Ovary (tissue), 9 donors: Measurements from ENCODE around the gene MAP1LC3B2. TPM values are rescaled to one million over a fixed set of nuclear protein-coding genes. Genes with fewer than 3 reads are reported as not detected.

ENCODE experiments used
- DNase-seq, 5 donors: peaks; one replicate each; pipeline ENCODE4 v3.0.0-alpha.2; 2019 to 2020
- H3K27ac ChIP-seq, 2 donors: fragments of 200-600 bp; one replicate each; pipeline versions ENCODE4 v1.5.1 to v1.8.0; 2019 to 2022
- H3K27me3 ChIP-seq: fragments of 200-600 bp; one replicate; pipeline ENCODE4 v1.8.0; 2022
- H3K36me3 ChIP-seq: fragments of 200-600 bp; sonication (generic); one replicate; pipeline ENCODE4 v1.5.1; 2019
- H3K4me1 ChIP-seq: one replicate; pipeline ENCODE4 v1.8.1; 2013; ENCODE audit warnings: mild to moderate bottlenecking, moderate library complexity; ENCODE audit not compliant: insufficient read depth
- H3K4me3 ChIP-seq: fragments of 200-600 bp; sonication (generic); one replicate; pipeline ENCODE4 v1.5.1; 2017
- H3K9me3 ChIP-seq, 2 donors: fragments of 200-600 bp in 1 of 2; sonication (generic) in 1 of 2; one replicate each; pipeline versions ENCODE4 v1.5.1 to v1.8.1; 2013 to 2019; ENCODE audit warnings: mild to moderate bottlenecking in 1 of 2, moderate library complexity in 1 of 2
- CTCF ChIP-seq, 3 donors: fragments of 450-650 bp in 2 of 3; fragments of 200-600 bp in 1 of 3; IDR thresholded peaks; one replicate each; pipeline versions ENCODE4 v1.5.1 to v1.8.0; 2016 to 2022; ENCODE audit warnings: antibody characterized with exemption in 3 of 3, mild to moderate bottlenecking in 1 of 3
- EP300 ChIP-seq: sonication (generic); formaldehyde crosslinking; IDR thresholded peaks from one replicate; pipeline ENCODE4 v1.6.1; 2017; ENCODE audit warnings: antibody characterized with exemption
- POLR2A ChIP-seq: fragments of 450-650 bp; IDR thresholded peaks from one replicate; pipeline ENCODE4 v1.6.1; 2017; ENCODE audit warnings: antibody characterized with exemption, mild to moderate bottlenecking, moderate library complexity
- WGBS, 3 donors: extraction: QIAGEN DNeasy Blood & Tissue Kit in 1 of 3; methylation state at CpG; one replicate each; pipeline versions ENCODE4 v1.1.5 to v1.1.7; 2013 to 2017; 5-methylcytosine and 5-hydroxymethylcytosine counted together
- intact Hi-C, 4 donors: fragments of 100-400 bp; cut with DNase I; formaldehyde crosslinking; loops; one replicate each; pipeline versions ENCODE4 v1.11.0 to v1.15.1; 2022 to 2023
- polyA plus RNA-seq, 2 donors: library from polyadenylated mRNA; stranded (reverse); fragments of 200-250 nt in 1 of 2; fragments of 350-450 nt in 1 of 2; fragmentation: Illumina TruSeq in 1 of 2; extraction: RNeasy Lipid Tissue Mini Kit (QIAGEN cat#74804) in 1 of 2; gene quantifications; one replicate each; pipeline ENCODE4 v1.2.3, GENCODE V29; 2013 to 2014
- total RNA-seq, 7 donors: library from RNA; depleted of rRNA in 2 of 7; stranded (reverse); fragments of >200 nt in 2 of 7; fragmentation: NEBNext Ultra II Directional in 3 of 7; extraction: Animal tissue kit (Norgen Biotek cat#: 25700) in 3 of 7; gene quantifications; one replicate each; pipeline versions ENCODE4 v1.1.0 to v1.2.4, GENCODE V29; 2016 to 2023
- donor health status: DM: no; HTN: no; CAD: no; lungs with moderate emphysema.
- donor health status: DM: no; HTN: no; CAD: no.
- donor health status: Bipolar disorder and iron deficiency.
- donor health status: DM: yes; HTN: yes; CAD: no.
- donor health status: DM: no; HTN: no; CAD: no.
- donor health status: DM: yes; HTN: yes; CAD: no.

Gene MAP1LC3B2
- total and polyA plus RNA-seq, 9 donors: 0.80 to 9.9 (median 3.1) TPM

- Histone ChIP-seq H3K4me3 (peak overlapping the region; percentile 67), H3K36me3 (no peaks in the 10 kb centered on the region), H3K4me1 (peaks cover 9% of the 10 kb centered on the region), H3K27ac (peak overlapping the region in 1 of 2 donors; percentile 79), H3K9me3 (no peaks in the 10 kb centered on the region), H3K27me3 (no peaks in the 10 kb centered on the region)
- 10 to 13% (median 11%) methylated on average over 5 of the region's 5 CpGs for WGBS, 3 donors
- TF ChIP-seq EP300 (no peak), CTCF (IDR thresholded peaks at IDR 0.05) (no peak), POLR2A (no peak)
- intact Hi-C loops: loop anchor here in 1 of 4 donors (5.0 to 10.0 kb wide), 2 partner anchors 47 to 230 kb away; no protein-coding TSS in a partner anchor
- peak in 3 of 5 donors; percentile 45 to 66 (median 49) for DNase-seq
These were observed 23.9 kb upstream of the MAP1LC3B2 start for GRCh38 chr12:116535241-116535640.

- 90 to 93% (median 91%) methylated on average over 15 of the region's 15 CpGs for WGBS, 3 donors
- Histone ChIP-seq H3K27ac (no peak overlapping the region), H3K27me3 (no peaks in the 10 kb centered on the region), H3K9me3 (no peaks in the 10 kb centered on the region), H3K4me1 (peaks cover 9% of the 10 kb centered on the region), H3K36me3 (no peaks in the 10 kb centered on the region), H3K4me3 (no peak overlapping the region)
- intact Hi-C loops: loop anchor here in 1 of 4 donors (5.0 to 10.0 kb wide), 2 partner anchors 45 to 233 kb away; no protein-coding TSS in a partner anchor
- DNase-seq: no peak
- TF ChIP-seq CTCF (IDR thresholded peaks at IDR 0.05): no peak
- TF ChIP-seq EP300: no peak
- TF ChIP-seq POLR2A: no peak
These were observed 21.9 kb upstream of the MAP1LC3B2 start for GRCh38 chr12:116537101-116537904.

- Histone ChIP-seq H3K27me3 (no peaks in the 10 kb centered on the region), H3K4me3 (no peak overlapping the region), H3K9me3 (no peaks in the 10 kb centered on the region), H3K4me1 (peaks cover 6% of the 10 kb centered on the region), H3K36me3 (no peaks in the 10 kb centered on the region), H3K27ac (peak overlapping the region in 1 of 2 donors; percentile 8)
- intact Hi-C loops: loop anchor here in 1 of 4 donors (5.0 to 10.0 kb wide), 2 partner anchors 44 to 233 kb away; no protein-coding TSS in a partner anchor
- TF ChIP-seq EP300 (no peak), CTCF (IDR thresholded peaks at IDR 0.05) (no peak), POLR2A (no peak)
- 69 to 71% (median 70%) methylated on average over 1 of the region's 1 CpG for WGBS, 3 donors
- no peak for DNase-seq
These were observed 21.0 kb upstream of the MAP1LC3B2 start for GRCh38 chr12:116538076-116538591.

GRCh38 chr12:116538682-116539305, 20.4 kb upstream of the MAP1LC3B2 start:
- H3K27me3 ChIP-seq: no peaks in the 10 kb centered on the region
- H3K36me3 ChIP-seq: no peaks in the 10 kb centered on the region
- no peak overlapping the region for H3K4me3 ChIP-seq
- TF ChIP-seq CTCF (IDR thresholded peaks at IDR 0.05) (no peak), POLR2A (no peak), EP300 (no peak)
- intact Hi-C loops: loop anchor here in 1 of 4 donors (5.0 to 10.0 kb wide), 2 partner anchors 44 to 234 kb away; no protein-coding TSS in a partner anchor
- H3K4me1 ChIP-seq: peaks cover 6% of the 10 kb centered on the region
- 78 to 79% (median 78%) methylated on average over 8 of the region's 8 CpGs for WGBS, 3 donors
- DNase-seq: no peak
- H3K9me3 ChIP-seq: no peaks in the 10 kb centered on the region
- no peak overlapping the region for H3K27ac ChIP-seq
